Neural cell (in vitro differentiated cells): Measurements from ENCODE around the gene RPL35A.

Experiments
- CTCF ChIP-seq: fragments of 450-650 bp; IDR thresholded peaks from 2 replicates; pipeline ENCODE4 v1.5.1; 2014; ENCODE audit warnings: antibody characterized with exemption, mild to moderate bottlenecking, moderate library complexity; ENCODE audit not compliant: poor library complexity, severe bottlenecking
- EP300 ChIP-seq: fragments of 450-650 bp; conservative IDR thresholded peaks from 2 replicates; pipeline ENCODE4 v1.6.1; 2014; ENCODE audit warnings: antibody characterized with exemption, mild to moderate bottlenecking, moderate library complexity; ENCODE audit not compliant: poor library complexity, severe bottlenecking
- EZH2 ChIP-seq: fragments of 200-600, 300-800 bp; shearing (Covaris generic), sonication (generic); IDR thresholded peaks from 2 replicates; pipeline ENCODE4 v1.6.1; 2014; ENCODE audit warnings: antibody characterized with exemption, low read length, borderline replicate concordance, mild to moderate bottlenecking; ENCODE audit not compliant: insufficient read depth, poor library complexity, severe bottlenecking
- TAF1 ChIP-seq: IDR thresholded peaks from 2 replicates; pipeline ENCODE4 v1.6.1; 2012; ENCODE audit warnings: low read depth

- TF ChIP-seq CTCF, result no peak
- TF ChIP-seq EZH2, result no peak
- TF ChIP-seq TAF1, result no peak
- no peak for TF ChIP-seq EP300
Measured at GRCh38 chr3:197908957-197909701, 40.9 kb upstream of the RPL35A start.
